ENCODE results near the gene APOBEC3A.

APOBEC3A gene

DNA sequence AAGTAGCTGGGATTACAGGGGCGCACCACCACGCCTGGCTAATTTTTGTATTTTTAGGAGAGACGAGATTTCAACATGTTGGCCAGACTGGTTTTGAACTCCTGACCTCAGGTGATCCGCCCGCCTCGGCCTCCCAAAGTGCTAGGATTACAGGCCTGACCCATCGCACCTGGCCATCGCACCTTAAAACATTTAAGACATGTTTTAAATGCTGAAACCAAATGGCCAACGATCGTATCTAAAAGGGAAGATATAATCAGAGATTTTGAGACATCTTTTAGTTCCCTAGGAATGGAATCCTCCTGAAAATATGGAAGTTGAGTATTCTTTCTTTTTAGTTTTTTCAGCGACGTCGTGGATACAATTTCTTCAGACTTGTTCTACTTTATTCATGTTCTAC, 21.8 kb upstream of the APOBEC3A start:
- H3K4me3 ChIP-seq (ENCODE audit: low read depth, low read length): no peak overlapping the region
- TF ChIP-seq, protein P1, sequence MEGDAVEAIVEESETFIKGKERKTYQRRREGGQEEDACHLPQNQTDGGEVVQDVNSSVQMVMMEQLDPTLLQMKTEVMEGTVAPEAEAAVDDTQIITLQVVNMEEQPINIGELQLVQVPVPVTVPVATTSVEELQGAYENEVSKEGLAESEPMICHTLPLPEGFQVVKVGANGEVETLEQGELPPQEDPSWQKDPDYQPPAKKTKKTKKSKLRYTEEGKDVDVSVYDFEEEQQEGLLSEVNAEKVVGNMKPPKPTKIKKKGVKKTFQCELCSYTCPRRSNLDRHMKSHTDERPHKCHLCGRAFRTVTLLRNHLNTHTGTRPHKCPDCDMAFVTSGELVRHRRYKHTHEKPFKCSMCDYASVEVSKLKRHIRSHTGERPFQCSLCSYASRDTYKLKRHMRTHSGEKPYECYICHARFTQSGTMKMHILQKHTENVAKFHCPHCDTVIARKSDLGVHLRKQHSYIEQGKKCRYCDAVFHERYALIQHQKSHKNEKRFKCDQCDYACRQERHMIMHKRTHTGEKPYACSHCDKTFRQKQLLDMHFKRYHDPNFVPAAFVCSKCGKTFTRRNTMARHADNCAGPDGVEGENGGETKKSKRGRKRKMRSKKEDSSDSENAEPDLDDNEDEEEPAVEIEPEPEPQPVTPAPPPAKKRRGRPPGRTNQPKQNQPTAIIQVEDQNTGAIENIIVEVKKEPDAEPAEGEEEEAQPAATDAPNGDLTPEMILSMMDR (IDR thresholded peaks at IDR 0.05; ENCODE audit: low read depth, low read length): no peak

- no peak overlapping the region for H3K4me3 ChIP-seq (ENCODE audit: low read depth, low read length)
- TF ChIP-seq, protein P1 (IDR thresholded peaks at IDR 0.05; ENCODE audit: low read depth, low read length): no peak
Measured at GRCh38 chr22:38936562-38936961, 20.8 kb upstream of the APOBEC3A start.

GRCh38 chr22:38937036-38937435, 20.4 kb upstream of the APOBEC3A start:
- no peak overlapping the region for H3K4me3 ChIP-seq (ENCODE audit: low read depth, low read length)
- TF ChIP-seq, protein P1 (IDR thresholded peaks at IDR 0.05; ENCODE audit: low read depth, low read length): no peak

- no peak overlapping the region for H3K4me3 ChIP-seq (ENCODE audit: low read depth, low read length)
- TF ChIP-seq, protein P1 (IDR thresholded peaks at IDR 0.05; ENCODE audit: low read depth, low read length): no peak
Measured at GRCh38 chr22:38937541-38937940, 19.9 kb upstream of the APOBEC3A start.

GRCh38 chr22:38938221-38938620, 19.2 kb upstream of the APOBEC3A start:
- TF ChIP-seq, protein P1 (IDR thresholded peaks at IDR 0.05; ENCODE audit: low read depth, low read length): no peak
- no peak overlapping the region for H3K4me3 ChIP-seq (ENCODE audit: low read depth, low read length)

- TF ChIP-seq, protein P1 (IDR thresholded peaks at IDR 0.05; ENCODE audit: low read depth, low read length): no peak
- H3K4me3 ChIP-seq (ENCODE audit: low read depth, low read length): no peak overlapping the region
Measured at GRCh38 chr22:38938925-38939324, 18.5 kb upstream of the APOBEC3A start.

DNA sequence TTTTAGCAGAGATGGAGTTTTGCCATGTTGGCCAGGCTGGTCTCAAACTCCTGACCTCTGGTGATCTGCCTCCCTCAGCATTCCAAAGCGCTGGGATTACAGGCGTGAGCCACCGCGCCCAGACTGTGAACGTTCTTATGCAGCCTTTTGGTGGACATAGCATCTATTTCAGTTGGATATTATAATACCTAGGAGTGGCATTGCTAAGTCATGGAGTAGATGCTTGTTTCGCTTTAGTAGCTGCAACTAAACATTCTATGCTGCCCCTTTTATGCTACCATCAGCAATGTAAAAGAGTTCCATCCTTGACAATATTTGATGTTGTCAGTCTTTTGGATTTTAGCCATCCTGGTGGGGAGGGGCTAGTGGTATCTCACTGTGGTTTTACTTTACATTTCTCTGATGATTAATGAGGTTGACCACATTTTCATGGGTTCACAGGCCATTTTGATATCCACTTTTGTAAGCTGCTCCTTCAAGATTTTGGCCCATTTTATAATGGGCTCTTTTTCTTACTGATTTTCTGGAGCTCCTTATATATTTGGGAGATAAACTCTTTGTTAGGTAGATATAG, 16.5 kb upstream of the APOBEC3A start:
- TF ChIP-seq, protein P1 (IDR thresholded peaks at IDR 0.05; ENCODE audit: low read depth, low read length): no peak

More for the DNA sequence above, 16.5 kb upstream of the APOBEC3A start:
- no peak overlapping the region for H3K4me3 ChIP-seq (ENCODE audit: low read depth, low read length)
